ENCODE data around the gene CLEC11A.

CLEC11A gene

GRCh38 chr19:50705422-50706019 is 17.6 kb upstream of the CLEC11A start:
- peak; percentile 82 for DNase-seq

GRCh38 chr19:50706387-50706786 is 16.8 kb upstream of the CLEC11A start:
- DNase-seq, result no peak

- peak; percentile 13 for DNase-seq
These were observed 14.8 kb upstream of the CLEC11A start for GRCh38 chr19:50708179-50708879.

- DNase-seq, result no peak
These were observed 13.1 kb upstream of the CLEC11A start for GRCh38 chr19:50710094-50710493.

- DNase-seq, result no peak
These were observed 12.6 kb upstream of the CLEC11A start for GRCh38 chr19:50710612-50711011.

GRCh38 chr19:50711196-50711595 is 12.0 kb upstream of the CLEC11A start:
- DNase-seq, result no peak

- no peak for DNase-seq
These were observed 11.4 kb upstream of the CLEC11A start for GRCh38 chr19:50711805-50712204.

- DNase-seq, result no peak
These were observed 10.3 kb upstream of the CLEC11A start for GRCh38 chr19:50712833-50713232.

- DNase-seq, result no peak
These were observed 9.5 kb upstream of the CLEC11A start for GRCh38 chr19:50713556-50714236.

- DNase-seq, result no peak
These were observed 6.8 kb upstream of the CLEC11A start for GRCh38 chr19:50716178-50717025.

GRCh38 chr19:50717026-50717723 is 6.0 kb upstream of the CLEC11A start:
- DNase-seq, result no peak

GRCh38 chr19:50717891-50718254 is 5.3 kb upstream of the CLEC11A start:
- no peak for DNase-seq

- DNase-seq, result no peak
These were observed 4.7 kb upstream of the CLEC11A start for GRCh38 chr19:50718255-50719118.

- no peak for DNase-seq
These were observed 4.1 kb upstream of the CLEC11A start for GRCh38 chr19:50719119-50719435.

- DNase-seq, result no peak
These were observed 3.6 kb upstream of the CLEC11A start, which contains the start of gene SHANK1 for GRCh38 chr19:50719566-50719965. SHANK1 (minus strand) TSS chr19:50719802; CDS start chr19:50716919, 2,883 bp downstream.

GRCh38 chr19:50720181-50720920 is 2.8 kb upstream of the CLEC11A start:
- DNase-seq, result no peak

- DNase-seq, result no peak
These were observed 2.2 kb upstream of the CLEC11A start for GRCh38 chr19:50720921-50721381.

GRCh38 chr19:50721441-50722137 is 1.6 kb upstream of the CLEC11A start:
- no peak for DNase-seq

GRCh38 chr19:50722201-50723013 is 757 bp upstream of the CLEC11A start:
- peak; percentile 64 for DNase-seq

All from NCI-H82 (cell line).